ENCODE measurements around the gene STARD13. TPM values are rescaled to one million over a fixed set of nuclear protein-coding genes. Genes with fewer than 3 reads are reported as not detected.

STARD13 gene
- total RNA-seq, 2 experiments from 2014 or later = 0.57 TPM; not detected in 1

DNA sequence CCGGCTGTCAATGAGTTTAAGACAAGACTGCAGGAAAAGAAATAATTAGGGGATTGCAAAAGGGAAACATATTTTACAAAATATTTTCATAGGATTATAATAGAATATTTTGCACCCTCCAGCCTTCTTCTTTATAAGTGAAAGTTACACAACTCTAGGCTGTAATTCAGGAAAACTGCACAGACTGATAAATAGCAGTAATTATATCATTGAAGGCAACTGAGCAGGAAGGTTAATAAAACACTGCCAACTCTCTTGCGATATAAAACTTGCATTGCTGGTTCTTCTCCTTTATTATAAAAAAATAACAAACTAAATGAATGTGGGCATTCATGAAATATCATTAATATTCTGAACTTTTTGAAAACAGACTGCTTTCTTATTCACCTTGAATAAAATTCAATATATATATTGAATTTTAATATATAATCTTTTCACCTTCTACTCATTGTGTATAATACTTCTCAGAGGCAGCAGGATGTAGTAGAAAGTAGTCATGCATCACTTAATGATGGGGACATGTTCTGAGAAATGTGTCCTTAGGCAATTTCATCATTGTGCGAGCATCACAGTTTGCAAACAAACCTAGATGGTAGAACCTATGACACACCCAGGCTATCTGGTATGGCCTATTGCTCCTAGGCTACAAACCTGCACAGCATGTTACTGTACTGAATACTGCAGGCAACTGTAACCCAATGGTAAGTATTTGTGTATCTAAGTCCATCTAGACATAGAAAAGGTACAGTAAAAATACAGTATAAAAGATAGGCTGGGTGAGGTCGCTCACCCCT is 24.9 kb upstream of the STARD13 start:
- Histone ChIP-seq H3K27ac (ENCODE audit: low read depth, low read length, poor library complexity, severe bottlenecking) (no peak overlapping the region), H3K9me2 (ENCODE audit: insufficient read depth, low read length) (no peaks in the 10 kb centered on the region), H3K79me2 (ENCODE audit: insufficient read depth, low read depth, low read length) (no peaks in the 10 kb centered on the region), H3K9me3 (ENCODE audit: low read length) (no peaks in the 10 kb centered on the region), H3K4me2 (ENCODE audit: low read length) (no peak overlapping the region), H4K20me1 (ENCODE audit: insufficient read depth, low read length) (no peaks in the 10 kb centered on the region), H3K4me1 (ENCODE audit: insufficient read depth, low read length, poor library complexity, severe bottlenecking) (no peaks in the 10 kb centered on the region), H3K4me3 (ENCODE audit: low read depth, low read length, poor library complexity, severe bottlenecking) (no peak overlapping the region), H2AFZ (ENCODE audit: low read length) (no peak overlapping the region), H3K36me3 (ENCODE audit: insufficient read depth, low read length) (no peaks in the 10 kb centered on the region)
- DNase-seq (ENCODE audit: low spot score) = no peak
- TF ChIP-seq, protein P1, sequence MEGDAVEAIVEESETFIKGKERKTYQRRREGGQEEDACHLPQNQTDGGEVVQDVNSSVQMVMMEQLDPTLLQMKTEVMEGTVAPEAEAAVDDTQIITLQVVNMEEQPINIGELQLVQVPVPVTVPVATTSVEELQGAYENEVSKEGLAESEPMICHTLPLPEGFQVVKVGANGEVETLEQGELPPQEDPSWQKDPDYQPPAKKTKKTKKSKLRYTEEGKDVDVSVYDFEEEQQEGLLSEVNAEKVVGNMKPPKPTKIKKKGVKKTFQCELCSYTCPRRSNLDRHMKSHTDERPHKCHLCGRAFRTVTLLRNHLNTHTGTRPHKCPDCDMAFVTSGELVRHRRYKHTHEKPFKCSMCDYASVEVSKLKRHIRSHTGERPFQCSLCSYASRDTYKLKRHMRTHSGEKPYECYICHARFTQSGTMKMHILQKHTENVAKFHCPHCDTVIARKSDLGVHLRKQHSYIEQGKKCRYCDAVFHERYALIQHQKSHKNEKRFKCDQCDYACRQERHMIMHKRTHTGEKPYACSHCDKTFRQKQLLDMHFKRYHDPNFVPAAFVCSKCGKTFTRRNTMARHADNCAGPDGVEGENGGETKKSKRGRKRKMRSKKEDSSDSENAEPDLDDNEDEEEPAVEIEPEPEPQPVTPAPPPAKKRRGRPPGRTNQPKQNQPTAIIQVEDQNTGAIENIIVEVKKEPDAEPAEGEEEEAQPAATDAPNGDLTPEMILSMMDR (conservative IDR thresholded peaks at IDR 0.05; ENCODE audit: low read length) = no peak
- no peak for TF ChIP-seq EZH2phosphoT487 (IDR thresholded peaks at IDR 0.05; ENCODE audit: borderline replicate concordance, low read depth, low read length)
- ChIA-PET CTCF (ENCODE audit: unreplicated experiment) (no interaction called here), POLR2A (interaction anchor here (0.5 kb wide), 1 partner anchor 879 kb away, joined by 3 read pairs; no protein-coding TSS in a partner anchor)
- intact Hi-C loops (cut with micrococcal nuclease; ENCODE audit: unreplicated experiment) = no loop called here
- no TSS peak for BruUV-seq (replicated peaks)

GRCh38 chr13:33308863-33309262 is 23.3 kb upstream of the STARD13 start:
- intact Hi-C loops (cut with micrococcal nuclease; ENCODE audit: unreplicated experiment) = no loop called here
- H3K27ac ChIP-seq (ENCODE audit: low read depth, low read length, poor library complexity, severe bottlenecking) = no peak overlapping the region
- H4K20me1 ChIP-seq (ENCODE audit: insufficient read depth, low read length) = no peaks in the 10 kb centered on the region
- POLR2A ChIA-PET = interaction anchor here (0.6 to 1.3 kb wide), 4 partner anchors 12 to 116 kb away, joined by 3 to 5 read pairs (median 3); no protein-coding TSS in a partner anchor
- no peak overlapping the region for H3K4me2 ChIP-seq (ENCODE audit: low read length)
- H3K36me3 ChIP-seq (ENCODE audit: insufficient read depth, low read length) = no peaks in the 10 kb centered on the region
- no peak overlapping the region for H3K4me3 ChIP-seq (ENCODE audit: low read depth, low read length, poor library complexity, severe bottlenecking)
- H3K79me2 ChIP-seq (ENCODE audit: insufficient read depth, low read depth, low read length) = no peaks in the 10 kb centered on the region
- no peaks in the 10 kb centered on the region for H3K9me2 ChIP-seq (ENCODE audit: insufficient read depth, low read length)
- no peak for TF ChIP-seq EZH2phosphoT487 (IDR thresholded peaks at IDR 0.05; ENCODE audit: borderline replicate concordance, low read depth, low read length)
- TF ChIP-seq, protein P1 (conservative IDR thresholded peaks at IDR 0.05; ENCODE audit: low read length) = no peak
- no peaks in the 10 kb centered on the region for H3K9me3 ChIP-seq (ENCODE audit: low read length)
- H2AFZ ChIP-seq (ENCODE audit: low read length) = no peak overlapping the region
- DNase-seq (ENCODE audit: low spot score) = no peak
- no peaks in the 10 kb centered on the region for H3K4me1 ChIP-seq (ENCODE audit: insufficient read depth, low read length, poor library complexity, severe bottlenecking)
- CTCF ChIA-PET (ENCODE audit: unreplicated experiment) = no interaction called here
- no TSS peak for BruUV-seq (replicated peaks)

DNA sequence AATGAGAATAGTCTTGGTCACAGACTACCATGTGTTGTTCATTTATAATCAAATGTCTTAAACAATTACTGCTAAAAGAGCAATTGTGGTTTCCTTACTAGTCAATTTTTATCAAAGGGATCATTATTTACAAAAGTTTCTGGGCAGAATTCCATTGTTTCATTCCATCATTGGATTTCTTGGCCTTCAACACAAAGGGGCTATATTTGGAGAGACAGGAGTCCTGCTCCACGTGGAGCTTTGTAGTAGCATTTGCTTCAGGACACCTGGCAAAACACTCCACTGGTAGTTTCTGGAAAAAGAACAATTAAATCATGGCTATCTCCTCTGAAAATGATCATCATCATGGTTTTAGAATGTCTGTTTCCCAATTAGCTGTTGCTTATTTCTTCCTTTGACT is 22.3 kb upstream of the STARD13 start:
- TF ChIP-seq, protein P1 (conservative IDR thresholded peaks at IDR 0.05; ENCODE audit: low read length) = no peak
- Histone ChIP-seq H3K4me2 (ENCODE audit: low read length) (no peak overlapping the region), H3K9me3 (ENCODE audit: low read length) (no peaks in the 10 kb centered on the region), H3K36me3 (ENCODE audit: insufficient read depth, low read length) (no peaks in the 10 kb centered on the region), H3K27ac (ENCODE audit: low read depth, low read length, poor library complexity, severe bottlenecking) (no peak overlapping the region), H3K4me3 (ENCODE audit: low read depth, low read length, poor library complexity, severe bottlenecking) (no peak overlapping the region), H3K4me1 (ENCODE audit: insufficient read depth, low read length, poor library complexity, severe bottlenecking) (no peaks in the 10 kb centered on the region), H3K9me2 (ENCODE audit: insufficient read depth, low read length) (no peaks in the 10 kb centered on the region), H2AFZ (ENCODE audit: low read length) (no peak overlapping the region), H3K79me2 (ENCODE audit: insufficient read depth, low read depth, low read length) (no peaks in the 10 kb centered on the region), H4K20me1 (ENCODE audit: insufficient read depth, low read length) (no peaks in the 10 kb centered on the region)
- ChIA-PET POLR2A (interaction anchor here (0.7 kb wide), 2 partner anchors 37 to 298 kb away, joined by 3 to 4 read pairs; no protein-coding TSS in a partner anchor), CTCF (ENCODE audit: unreplicated experiment) (no interaction called here)
- DNase-seq (ENCODE audit: low spot score) = no peak
- intact Hi-C loops (cut with micrococcal nuclease; ENCODE audit: unreplicated experiment) = no loop called here
- no TSS peak for BruUV-seq (replicated peaks)

Measured in OCI-LY7 (cell line).